Measurements from ENCODE around the gene ATP8A2. TPM values are rescaled to one million over a fixed set of nuclear protein-coding genes. Genes with fewer than 3 reads are reported as not detected.

ATP8A2 gene
- total and polyA plus RNA-seq, 9 of the 15 experiments (the other 6 are each of a cell fraction or from before 2014, with no cell fraction given): under 0.01 to 0.33 (median 0.06) TPM; not detected in 4

DNA sequence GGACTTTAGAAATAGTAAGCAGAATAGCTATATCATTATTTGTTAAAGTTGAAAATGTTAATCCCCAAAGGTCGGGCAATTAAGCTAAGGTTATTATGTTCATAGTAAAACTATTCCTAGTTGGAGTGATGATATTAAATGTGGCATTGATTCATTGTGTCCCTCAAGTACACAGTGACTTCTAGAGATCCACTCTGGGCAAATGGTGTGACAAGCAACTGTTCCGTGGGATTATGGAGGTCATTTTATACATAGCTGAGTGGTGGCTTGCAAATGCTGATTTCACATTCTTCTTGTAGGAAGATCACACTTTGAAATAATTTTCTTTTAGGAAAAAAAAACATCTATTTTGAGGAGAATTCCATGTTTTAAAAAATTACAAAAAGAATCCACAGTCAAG, 317.8 kb downstream of the ATP8A2 start:
- CTCF ChIA-PET (ENCODE audit: low intra/inter-chr PET ratio): no interaction called here

More for the DNA sequence above, 317.8 kb downstream of the ATP8A2 start:
- intact Hi-C loops (cut with micrococcal nuclease) (no loop called here), in situ Hi-C loops (cut with MboI) (no loop called here)
- Histone ChIP-seq H3K27me3 (ENCODE audit: control insufficient read depth in 2 of 2, insufficient read depth in 2 of 2, low read length in 2 of 2) (no peaks in the 10 kb centered on the region), H3K79me2 (ENCODE audit: control insufficient read depth, insufficient read depth, low read length) (no peaks in the 10 kb centered on the region), H4K20me1 (replicated peaks; ENCODE audit: control insufficient read depth, insufficient read depth, low read length) (no peaks in the 10 kb centered on the region), H3K36me3 (ENCODE audit: control insufficient read depth, insufficient read depth, low read length) (no peaks in the 10 kb centered on the region), H3K4me1 (replicated peaks in 1 of 2; ENCODE audit: control insufficient read depth in 2 of 2, insufficient read depth in 2 of 2, low read length in 2 of 2) (no peaks in the 10 kb centered on the region), H3K27ac (ENCODE audit: extremely low read depth, low read depth, low read length) (no peak overlapping the region), H3K9ac (ENCODE audit: insufficient read depth in 1 of 2, low read depth in 2 of 2, low read length in 2 of 2) (no peak overlapping the region), H3K4me2 (ENCODE audit: insufficient read depth, low read length) (no peak overlapping the region), H2AFZ (ENCODE audit: low read depth, low read length) (no peak overlapping the region), H3K4me3 (no peak overlapping the region), H3K9me1 (ENCODE audit: control insufficient read depth, insufficient read depth, low read length) (no peaks in the 10 kb centered on the region), H3K9me3 (replicated peaks; ENCODE audit: control insufficient read depth, insufficient read depth, low read depth, low read length) (no peaks in the 10 kb centered on the region)
- DNase-seq (ENCODE audit: extremely low read depth in 1 of 4, low spot score in 3 of 4): no peak
- WGBS (ENCODE audit: insufficient coverage, low coverage, missing lambda C conversion rate): 0% methylated on average over 2 of the region's 2 CpGs
- FAIRE-seq: no peak
- POLR2A ChIA-PET: no interaction called here
- BruUV-seq (replicated peaks): no TSS peak
- no peak for TF ChIP-seq MYC (IDR thresholded peaks at IDR 0.05; ENCODE audit: low read depth, low read length)
- no peak for TF ChIP-seq MYC (CRISPR knock-in tag; IDR thresholded peaks at IDR 0.05; ENCODE audit: borderline replicate concordance, low read depth)
- no peak for TF ChIP-seq ZFPM2 (CRISPR knock-in tag; IDR thresholded peaks at IDR 0.05)
- TF ChIP-seq, protein P1, sequence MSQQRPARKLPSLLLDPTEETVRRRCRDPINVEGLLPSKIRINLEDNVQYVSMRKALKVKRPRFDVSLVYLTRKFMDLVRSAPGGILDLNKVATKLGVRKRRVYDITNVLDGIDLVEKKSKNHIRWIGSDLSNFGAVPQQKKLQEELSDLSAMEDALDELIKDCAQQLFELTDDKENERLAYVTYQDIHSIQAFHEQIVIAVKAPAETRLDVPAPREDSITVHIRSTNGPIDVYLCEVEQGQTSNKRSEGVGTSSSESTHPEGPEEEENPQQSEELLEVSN (IDR thresholded peaks at IDR 0.05; ENCODE audit: borderline replicate concordance in 1 of 2, extremely low read depth in 1 of 2, insufficient read depth in 1 of 2, insufficient read length in 1 of 2, low read depth in 1 of 2, low read length in 1 of 2, poor library complexity in 1 of 2, severe bottlenecking in 1 of 2): no peak
- TF ChIP-seq XRCC4 (IDR thresholded peaks at IDR 0.05; ENCODE audit: extremely low read depth, insufficient read depth, insufficient read length): no peak
- no peak for TF ChIP-seq ZNF217 (CRISPR knock-in tag; IDR thresholded peaks at IDR 0.05)
- TF ChIP-seq ZNF695 (CRISPR knock-in tag; IDR thresholded peaks at IDR 0.05): no peak
- no peak for TF ChIP-seq NR4A1 (CRISPR knock-in tag; IDR thresholded peaks at IDR 0.05)
- TF ChIP-seq NR4A1 (tag; IDR thresholded peaks at IDR 0.05): no peak
- TF ChIP-seq, protein P2, sequence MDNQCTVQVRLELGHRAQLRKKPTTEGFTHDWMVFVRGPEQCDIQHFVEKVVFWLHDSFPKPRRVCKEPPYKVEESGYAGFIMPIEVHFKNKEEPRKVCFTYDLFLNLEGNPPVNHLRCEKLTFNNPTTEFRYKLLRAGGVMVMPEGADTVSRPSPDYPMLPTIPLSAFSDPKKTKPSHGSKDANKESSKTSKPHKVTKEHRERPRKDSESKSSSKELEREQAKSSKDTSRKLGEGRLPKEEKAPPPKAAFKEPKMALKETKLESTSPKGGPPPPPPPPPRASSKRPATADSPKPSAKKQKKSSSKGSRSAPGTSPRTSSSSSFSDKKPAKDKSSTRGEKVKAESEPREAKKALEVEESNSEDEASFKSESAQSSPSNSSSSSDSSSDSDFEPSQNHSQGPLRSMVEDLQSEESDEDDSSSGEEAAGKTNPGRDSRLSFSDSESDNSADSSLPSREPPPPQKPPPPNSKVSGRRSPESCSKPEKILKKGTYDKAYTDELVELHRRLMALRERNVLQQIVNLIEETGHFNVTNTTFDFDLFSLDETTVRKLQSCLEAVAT (IDR thresholded peaks at IDR 0.05): no peak
- no peak for TF ChIP-seq CBX8 (IDR thresholded peaks at IDR 0.05; ENCODE audit: borderline replicate concordance, extremely low read depth, low read depth, low read length, poor library complexity, severe bottlenecking)
- no peak for TF ChIP-seq RBM39 (optimal IDR thresholded peaks at IDR 0.05; ENCODE audit: low read depth, low read length)
- no peak for TF ChIP-seq MTA3 (IDR thresholded peaks at IDR 0.05; ENCODE audit: borderline replicate concordance)
- TF ChIP-seq ZNF165 (CRISPR knock-in tag; IDR thresholded peaks at IDR 0.05; ENCODE audit: borderline replicate concordance): no peak
- ATAC-seq: no peak

All from K562 (cell line).